ENCODE measurements around the gene ACLY.

GRCh38 chr17:41928693-41929251 is 10.0 kb upstream of the ACLY start:
- TF ChIP-seq CTCF (conservative IDR thresholded peaks at IDR 0.05) (no peak), EZH2 (IDR thresholded peaks at IDR 0.05; ENCODE audit: low read depth) (no peak)

Measured in PC-9 (cell line).